GM19193 (cell line): ENCODE results near the gene KCTD17.

Experiments
- POLR2A ChIP-seq: IDR thresholded peaks from 4 replicates; pipeline ENCODE4 v1.6.1; 2011; ENCODE audit not compliant: insufficient read depth, insufficient read length; ENCODE audit errors: extremely low read depth

Gene KCTD17, protein sequence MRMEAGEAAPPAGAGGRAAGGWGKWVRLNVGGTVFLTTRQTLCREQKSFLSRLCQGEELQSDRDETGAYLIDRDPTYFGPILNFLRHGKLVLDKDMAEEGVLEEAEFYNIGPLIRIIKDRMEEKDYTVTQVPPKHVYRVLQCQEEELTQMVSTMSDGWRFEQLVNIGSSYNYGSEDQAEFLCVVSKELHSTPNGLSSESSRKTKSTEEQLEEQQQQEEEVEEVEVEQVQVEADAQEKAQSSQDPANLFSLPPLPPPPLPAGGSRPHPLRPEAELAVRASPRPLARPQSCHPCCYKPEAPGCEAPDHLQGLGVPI

DNA sequence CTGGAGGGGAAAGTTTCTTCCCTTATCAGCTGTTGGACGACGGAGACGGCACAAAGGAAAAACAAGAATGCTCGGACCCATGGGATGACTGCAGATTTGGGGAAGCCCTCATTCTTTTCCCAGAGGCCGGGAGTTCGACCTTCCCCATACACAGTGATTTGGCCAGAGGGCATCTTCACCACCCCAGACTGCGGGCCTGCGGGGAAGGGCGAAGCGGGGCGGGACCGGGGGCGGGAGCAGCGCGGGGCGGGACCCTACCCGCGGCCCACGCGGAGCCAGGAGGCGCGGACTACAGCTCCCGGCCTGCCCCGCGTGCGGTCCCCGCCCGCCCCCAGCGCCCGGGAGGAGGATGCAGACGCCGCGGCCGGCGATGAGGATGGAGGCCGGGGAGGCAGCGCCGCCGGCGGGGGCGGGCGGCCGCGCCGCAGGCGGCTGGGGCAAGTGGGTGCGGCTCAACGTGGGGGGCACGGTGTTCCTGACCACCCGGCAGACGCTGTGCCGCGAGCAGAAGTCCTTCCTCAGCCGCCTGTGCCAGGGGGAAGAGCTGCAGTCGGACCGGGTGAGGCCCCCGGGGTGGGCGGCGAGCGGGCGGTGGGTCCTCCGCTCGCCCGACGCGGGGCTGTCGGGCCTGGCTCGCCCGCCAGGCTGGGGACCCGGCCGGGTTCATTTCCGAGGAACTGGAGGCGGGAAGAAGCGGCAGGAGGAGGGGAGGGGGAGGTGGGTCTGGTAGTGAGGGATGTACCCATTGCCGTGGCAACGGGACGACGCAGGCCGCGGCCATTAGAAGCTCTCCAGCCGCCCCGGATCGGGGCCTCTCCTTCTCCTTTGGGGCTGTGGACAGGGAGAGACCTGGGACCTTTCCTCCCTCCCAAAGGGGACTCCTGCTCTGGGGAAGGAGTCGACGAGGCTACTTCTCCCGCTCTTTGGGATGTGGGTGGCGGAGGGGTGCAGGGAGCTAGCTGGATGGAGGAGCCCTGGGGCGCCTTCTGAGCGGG lies at the start of gene KCTD17:
KCTD17 (plus strand) TSS at position 352 of the 995 bp plus-strand sequence; CDS start at position 371, 19 bp downstream.
- peak; percentile 44 for TF ChIP-seq POLR2A

DNA sequence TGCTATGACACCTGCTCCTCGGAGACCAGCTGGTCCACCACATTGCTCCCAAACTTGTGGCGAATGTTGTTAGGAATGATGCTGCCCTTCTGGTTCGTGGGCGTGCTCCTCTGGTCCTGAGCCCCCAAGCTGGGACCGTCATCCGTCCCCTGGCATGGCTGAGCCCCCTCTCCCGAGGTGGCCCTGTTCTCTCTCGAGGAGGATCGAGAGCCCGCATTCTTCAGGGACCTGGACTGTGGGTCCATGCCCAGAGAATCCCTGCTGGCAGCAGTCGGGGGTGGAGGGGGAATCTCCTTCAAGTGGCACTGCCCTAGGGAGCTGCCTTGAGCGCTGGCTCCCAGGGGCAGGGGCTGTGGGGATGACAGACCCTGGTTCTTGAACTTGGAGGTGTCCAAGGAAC lies 49.7 kb upstream of the KCTD17 start:
- no peak for TF ChIP-seq POLR2A

DNA sequence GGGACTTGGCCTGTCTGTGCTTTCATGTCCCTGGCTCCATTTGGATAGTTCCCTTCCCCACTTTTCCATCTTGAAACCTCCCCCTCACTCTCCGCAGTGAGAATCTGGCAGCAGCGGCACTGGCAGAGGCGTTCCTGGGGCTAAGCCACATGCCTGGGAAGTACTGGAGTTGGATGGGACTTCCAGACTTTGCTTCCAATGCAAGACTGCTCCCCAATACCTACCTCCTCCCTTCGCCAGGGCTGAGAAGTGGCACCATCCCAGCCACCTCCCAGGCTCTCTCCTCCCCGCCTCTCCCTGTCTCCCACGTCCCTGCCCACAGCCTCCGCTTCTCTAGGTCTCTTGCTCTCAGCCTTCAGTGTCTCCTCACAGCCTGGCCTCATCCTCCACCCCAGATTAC lies 48.9 kb upstream of the KCTD17 start:
- TF ChIP-seq POLR2A: no peak

DNA sequence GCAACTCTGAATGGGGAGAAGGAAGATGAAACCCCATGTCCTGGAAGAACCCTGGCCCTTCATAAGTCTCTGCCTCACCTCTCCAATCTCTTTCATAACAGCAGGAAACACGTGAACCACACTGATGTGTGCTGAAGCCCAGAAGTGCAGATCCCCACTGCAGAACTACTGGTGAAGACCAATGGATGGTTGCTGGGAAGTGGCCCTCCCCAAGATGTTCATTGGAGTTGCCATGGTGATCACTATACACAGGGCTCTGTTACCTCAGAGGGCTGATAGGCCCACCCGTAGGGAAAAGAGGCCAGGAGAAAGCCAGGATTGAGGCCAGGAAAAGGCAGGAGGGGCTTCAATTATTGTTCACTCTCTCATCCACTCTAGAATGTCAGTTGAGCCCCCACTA lies 43.9 kb upstream of the KCTD17 start:
- TF ChIP-seq POLR2A: no peak

- no peak for TF ChIP-seq POLR2A
These were observed 43.2 kb upstream of the KCTD17 start for GRCh38 chr22:37008365-37008764.

- no peak for TF ChIP-seq POLR2A
These were observed 42.1 kb upstream of the KCTD17 start for GRCh38 chr22:37009490-37009889.

DNA sequence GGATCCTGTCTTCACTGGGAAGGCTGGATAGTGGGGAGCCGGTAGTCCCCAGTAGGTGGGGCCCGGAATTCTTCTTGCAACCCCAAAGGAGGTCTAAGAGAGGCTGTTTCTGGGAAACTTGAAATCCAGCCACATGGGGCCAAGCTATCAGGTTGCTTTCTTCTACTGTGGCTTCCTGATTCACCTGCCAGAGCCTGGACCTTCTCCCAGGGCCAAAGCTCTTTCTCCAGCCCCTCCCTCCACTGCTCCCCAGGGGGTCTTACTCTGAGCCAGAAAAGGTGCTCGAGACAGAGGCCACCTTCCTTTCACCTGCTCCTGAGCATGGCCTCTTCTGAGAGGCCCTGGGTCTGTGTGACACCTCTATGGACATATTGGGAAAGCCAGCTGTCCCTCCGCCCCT lies 41.4 kb upstream of the KCTD17 start:
- TF ChIP-seq POLR2A: no peak

- no peak for TF ChIP-seq POLR2A
These were observed 40.6 kb upstream of the KCTD17 start for GRCh38 chr22:37010976-37011375.

DNA sequence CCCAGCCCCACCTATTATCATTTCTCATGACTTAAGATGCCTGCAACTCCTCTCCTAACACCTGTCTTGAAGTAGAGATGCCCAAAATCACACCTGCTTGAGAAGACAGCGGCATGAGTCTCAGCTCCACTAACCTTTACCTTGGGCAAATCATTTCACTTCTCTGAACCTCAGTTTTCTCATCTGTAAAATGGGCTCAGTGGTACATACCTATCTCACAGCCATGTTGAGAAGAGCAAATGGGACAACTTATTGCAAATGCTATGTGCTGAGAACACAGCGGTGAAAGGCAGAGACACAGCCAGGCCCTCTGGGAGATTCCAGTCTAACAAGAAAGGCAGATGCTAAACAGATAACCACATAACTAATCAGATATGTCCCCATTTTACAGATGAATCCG lies 40.1 kb upstream of the KCTD17 start:
- TF ChIP-seq POLR2A: no peak

DNA sequence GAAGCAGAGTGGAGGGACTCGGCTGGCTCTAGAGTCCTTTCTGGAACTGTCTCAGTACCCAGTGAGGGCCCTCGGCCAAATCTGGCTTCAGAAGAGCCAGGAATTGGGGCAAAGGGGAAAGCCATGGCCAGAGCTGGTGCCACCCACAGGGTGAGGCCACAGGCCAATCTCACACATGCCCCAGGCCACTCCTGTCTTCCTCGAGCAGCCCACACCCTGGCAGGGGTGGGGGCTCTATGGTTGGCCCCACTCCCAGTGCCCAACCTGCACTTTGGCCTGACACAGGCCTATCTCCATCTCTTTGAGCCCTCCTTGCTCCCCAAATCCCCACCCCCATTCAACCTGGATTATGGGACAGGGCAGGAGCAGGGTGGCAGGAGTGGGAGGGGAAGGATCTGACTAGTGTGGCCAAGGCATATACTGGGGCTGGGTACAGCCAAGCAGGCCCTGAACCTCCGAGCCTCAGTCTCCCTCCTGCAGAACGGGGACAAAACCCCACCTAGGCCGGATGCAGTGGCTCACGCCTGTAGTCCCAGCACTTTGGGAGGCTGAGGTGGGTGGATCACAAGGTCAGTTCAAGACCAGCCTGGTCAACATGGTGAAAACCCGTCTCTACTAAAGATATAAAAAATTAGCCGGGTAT lies 39.2 kb upstream of the KCTD17 start:
- no peak for TF ChIP-seq POLR2A

DNA sequence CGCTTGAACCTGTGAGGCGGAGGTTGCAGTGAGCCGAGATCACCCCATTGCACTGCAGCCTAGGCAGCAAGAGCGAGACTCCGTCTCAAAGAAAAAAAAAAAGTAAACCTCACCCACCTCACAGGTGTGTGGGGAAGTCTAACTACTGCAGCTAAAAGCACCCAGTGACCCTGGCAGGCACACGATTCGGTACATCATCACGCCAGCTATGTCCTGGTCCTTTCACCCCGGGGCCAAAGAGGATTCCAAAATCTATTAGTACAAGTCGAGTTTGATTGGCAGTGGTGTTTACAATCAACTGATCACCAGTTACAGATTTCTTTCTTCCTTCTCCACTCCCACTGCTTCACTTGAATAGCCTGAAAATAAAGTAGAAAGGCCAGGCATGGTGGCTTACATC lies 38.6 kb upstream of the KCTD17 start:
- no peak for TF ChIP-seq POLR2A

- no peak for TF ChIP-seq POLR2A
These were observed 37.1 kb upstream of the KCTD17 start for GRCh38 chr22:37014415-37014806.

GRCh38 chr22:37014835-37015586 lies 36.5 kb upstream of the KCTD17 start:
- TF ChIP-seq POLR2A: no peak

GRCh38 chr22:37015587-37015878 lies 36.0 kb upstream of the KCTD17 start:
- no peak for TF ChIP-seq POLR2A

GRCh38 chr22:37016134-37016910 lies 35.2 kb upstream of the KCTD17 start:
- TF ChIP-seq POLR2A: no peak

GRCh38 chr22:37017356-37017755 lies 34.2 kb upstream of the KCTD17 start:
- TF ChIP-seq POLR2A: no peak
